Measurements from ENCODE around the gene SIVA1. TPM values are rescaled to one million over a fixed set of nuclear protein-coding genes. Genes with fewer than 3 reads are reported as not detected.
A peak's percentile ranks its signal among the peaks of the same experiment; 100 is the strongest.
"Not testable (repeated sequence)": the region's sequence is repeated elsewhere in the genome, so short reads cannot be mapped to it uniquely, and the experiment has no call there.

SIVA1 gene
- total RNA-seq, 2 donors from 2014 or later: 137 to 238 TPM

GRCh38 chr14:104724981-104725771, 27.8 kb upstream of the SIVA1 start:
- Histone ChIP-seq H3K9me3 (no peaks in the 10 kb centered on the region), H3K27ac (peak overlapping the region; percentile 89 to 94), H3K27me3 (no peaks in the 10 kb centered on the region), H3K4me3 (peak overlapping the region; percentile 63 to 75), H3K36me3 (no peaks in the 10 kb centered on the region), H3K4me1 (peaks cover 3 to 68% of the 10 kb centered on the region in 2 donors)
- TF ChIP-seq CTCF (IDR thresholded peaks at IDR 0.05): peak in 1 of 2 donors; percentile 55
- DNase-seq (ENCODE audit: low spot score): no peak

- Histone ChIP-seq H3K36me3 (no peaks in the 10 kb centered on the region), H3K4me3 (peak overlapping the region in 1 of 2 donors; percentile 75), H3K9me3 (no peaks in the 10 kb centered on the region), H3K4me1 (peaks cover 3 to 75% of the 10 kb centered on the region in 2 donors), H3K27me3 (no peaks in the 10 kb centered on the region), H3K27ac (peak overlapping the region; percentile 89 to 94)
- no peak for DNase-seq (ENCODE audit: low spot score)
- TF ChIP-seq CTCF (IDR thresholded peaks at IDR 0.05): no peak
These were observed 27.0 kb upstream of the SIVA1 start for GRCh38 chr14:104725772-104726548.

GRCh38 chr14:104726600-104727451, 26.1 kb upstream of the SIVA1 start:
- Histone ChIP-seq H3K9me3 (no peaks in the 10 kb centered on the region), H3K27me3 (no peaks in the 10 kb centered on the region), H3K27ac (peak overlapping the region; percentile 89 to 94), H3K4me3 (no peak overlapping the region), H3K4me1 (peaks cover 3 to 78% of the 10 kb centered on the region in 2 donors), H3K36me3 (no peaks in the 10 kb centered on the region)
- TF ChIP-seq CTCF (IDR thresholded peaks at IDR 0.05): no peak
- no peak for DNase-seq (ENCODE audit: low spot score)

GRCh38 chr14:104728631-104729030, 24.3 kb upstream of the SIVA1 start:
- Histone ChIP-seq H3K27ac (peak overlapping the region; percentile 16 to 89), H3K4me3 (no peak overlapping the region), H3K9me3 (no peaks in the 10 kb centered on the region), H3K36me3 (no peaks in the 10 kb centered on the region), H3K4me1 (peaks cover 0 to 77% of the 10 kb centered on the region in 2 donors), H3K27me3 (no peaks in the 10 kb centered on the region)
- no peak for TF ChIP-seq CTCF (IDR thresholded peaks at IDR 0.05)
- DNase-seq (ENCODE audit: low spot score): no peak

GRCh38 chr14:104729176-104729834, 23.6 kb upstream of the SIVA1 start:
- H3K4me3 ChIP-seq; DNase-seq (ENCODE audit: low spot score); H3K36me3 ChIP-seq; H3K9me3 ChIP-seq; H3K27me3 ChIP-seq: not testable (repeated sequence)
- H3K4me1 ChIP-seq: peaks cover 0 to 81% of the 10 kb centered on the region in 2 donors
- H3K27ac ChIP-seq: peak overlapping the region; percentile 16 to 89
